ENCODE measurements around the gene ZP2.
"Not testable (repeated sequence)": the region's sequence is repeated elsewhere in the genome, so short reads cannot be mapped to it uniquely, and the experiment has no call there.

Gene ZP2

GRCh38 chr16:21217121-21217520 is 5.7 kb upstream of the ZP2 start:
- DNase-seq (ENCODE audit: low read depth in 2 of 2), result no peak

DNA sequence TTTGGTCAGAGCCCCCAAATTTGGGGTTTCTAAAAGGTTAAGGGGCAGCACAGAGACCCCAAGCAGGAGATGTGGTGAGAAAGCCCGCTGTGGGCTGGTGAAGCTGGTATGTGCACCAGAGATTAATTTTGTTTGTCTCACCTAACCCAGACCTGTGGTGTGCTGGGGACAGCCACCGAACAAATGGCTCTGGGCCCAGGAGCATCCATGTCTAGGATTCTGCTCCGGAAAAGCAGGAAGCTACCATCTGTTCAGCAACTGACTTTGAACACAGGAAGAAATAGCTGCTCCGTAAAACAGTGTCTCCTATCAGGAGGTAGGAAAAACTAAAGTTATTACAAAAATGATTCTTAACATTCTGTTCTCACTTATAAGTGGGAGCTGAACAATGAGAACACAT is 2.7 kb upstream of the ZP2 start:
- DNase-seq (ENCODE audit: low read depth in 2 of 2), result no peak

DNA sequence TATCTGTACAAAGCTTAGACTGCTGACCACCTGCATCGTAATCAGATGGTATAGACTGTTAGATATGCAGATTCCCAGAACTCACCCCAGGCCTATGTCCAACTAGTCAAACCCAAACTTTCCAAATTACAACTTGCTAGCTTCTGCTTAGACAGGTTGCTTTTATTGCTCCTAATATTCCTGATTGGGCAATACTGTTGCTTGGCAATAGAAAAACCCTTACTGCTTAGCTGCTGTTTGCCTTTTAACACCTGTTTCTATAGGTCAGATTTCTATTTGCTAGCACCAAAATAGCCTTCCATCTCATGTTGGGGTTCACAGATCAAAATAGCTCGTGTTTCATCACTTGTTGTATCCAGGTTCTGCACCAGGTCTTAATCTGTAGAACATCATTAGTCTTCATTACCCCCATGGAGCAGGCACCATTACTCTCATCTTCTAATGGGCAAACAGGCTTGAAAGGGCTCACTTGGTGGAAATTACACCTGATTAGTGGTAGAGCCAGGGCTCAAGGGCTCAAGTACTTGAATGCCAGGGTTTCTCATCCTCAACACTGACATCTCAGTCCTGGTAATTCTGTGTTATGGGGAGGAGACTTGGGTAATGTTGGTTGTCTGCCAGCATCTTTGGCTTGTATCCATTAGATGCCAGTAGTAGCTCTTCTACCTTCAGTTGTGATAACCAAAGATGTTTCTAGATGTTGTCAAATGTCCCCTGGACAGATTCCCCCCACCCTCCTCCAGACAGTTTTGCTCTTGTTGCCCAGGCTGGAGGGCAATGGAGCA is 2.7 kb downstream of the ZP2 start:
- DNase-seq (ENCODE audit: low read depth in 2 of 2), result no peak

DNA sequence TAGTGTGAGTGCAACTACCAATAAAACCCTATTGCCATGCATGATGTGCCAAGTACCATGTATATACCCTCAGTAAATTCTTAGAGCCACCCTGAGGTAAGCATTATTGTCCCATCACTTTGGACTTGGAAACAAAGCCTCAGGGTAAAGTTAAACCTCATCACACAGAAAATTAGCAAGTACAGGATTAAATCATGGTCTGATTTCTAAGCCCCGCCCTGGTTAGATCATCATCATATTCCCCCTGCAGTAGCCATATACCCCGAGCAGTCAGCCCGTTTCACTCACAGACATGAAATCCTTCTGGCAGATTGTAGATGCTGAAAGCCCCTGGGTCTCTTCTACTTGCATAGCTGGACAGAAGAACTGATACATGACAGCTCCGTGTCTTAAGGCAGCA is 4.8 kb downstream of the ZP2 start:
- no peak for DNase-seq (ENCODE audit: low read depth in 2 of 2)

- no peak for DNase-seq (ENCODE audit: low read depth in 2 of 2)
Measured at GRCh38 chr16:21205303-21205702, 6.1 kb downstream of the ZP2 start.

DNA sequence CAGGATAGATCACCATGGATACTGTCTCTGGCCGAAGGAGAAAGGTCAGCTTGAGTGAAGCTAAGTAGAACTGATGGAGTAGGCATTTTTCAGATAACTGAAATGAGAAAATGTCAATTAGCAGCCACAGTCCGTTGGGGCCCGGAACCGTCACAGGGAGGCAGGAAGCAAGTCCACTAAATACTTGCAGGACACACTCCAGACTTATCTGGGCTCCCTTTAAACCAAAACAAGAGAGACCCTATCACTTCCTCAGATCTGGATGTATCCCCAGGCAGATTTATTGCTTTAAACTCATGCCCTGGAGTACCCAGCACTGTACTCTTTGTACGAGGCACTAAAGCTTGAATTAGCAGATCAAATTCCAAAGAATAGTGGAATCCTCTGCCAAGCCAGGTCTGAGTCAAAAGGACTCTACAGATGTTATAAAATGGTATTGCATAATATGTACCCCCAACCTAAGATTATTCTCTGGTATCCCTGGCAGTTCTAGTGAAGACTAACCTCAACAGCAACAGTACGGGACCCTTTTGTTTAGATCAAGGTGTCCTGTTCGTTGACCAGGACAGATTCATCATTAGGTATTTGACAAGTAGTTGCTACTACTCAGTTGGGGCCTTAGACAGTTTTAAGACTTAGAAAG is 8.1 kb downstream of the ZP2 start:
- DNase-seq (ENCODE audit: low read depth in 2 of 2), result no peak

DNA sequence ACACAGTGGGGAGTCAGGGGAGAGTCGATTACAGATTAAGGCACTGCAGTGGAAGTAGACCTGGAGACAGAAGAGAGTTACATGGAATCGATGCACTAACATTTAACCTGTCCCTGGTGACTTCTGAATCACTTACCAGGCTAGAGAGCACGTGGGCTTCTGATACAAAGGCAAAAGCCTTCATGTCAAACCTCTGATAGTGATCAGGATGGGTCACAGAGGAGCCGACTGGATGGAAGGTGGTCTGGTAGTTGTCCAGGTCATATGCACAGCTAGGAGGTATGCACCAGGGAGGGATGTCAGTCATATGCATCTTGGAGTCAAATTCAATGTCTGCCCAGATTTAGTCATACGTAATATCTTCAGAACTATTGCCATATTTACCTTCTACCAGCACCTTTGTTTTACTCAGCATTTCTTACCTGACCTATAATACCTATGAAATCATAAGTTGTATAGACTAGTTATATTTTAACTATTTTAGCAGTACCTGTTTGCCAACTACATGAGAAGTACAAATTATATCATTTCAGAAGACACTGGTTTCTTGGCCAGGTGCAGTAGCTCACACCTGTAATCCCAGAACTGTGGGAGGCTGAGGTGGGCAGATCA is 11.7 kb downstream of the ZP2 start:
- no peak for DNase-seq (ENCODE audit: low read depth in 2 of 2)

- no peak for DNase-seq (ENCODE audit: low read depth in 2 of 2)
Measured at GRCh38 chr16:21197621-21198020, 13.8 kb downstream of the ZP2 start.

- no peak for DNase-seq (ENCODE audit: low read depth in 2 of 2)
Measured at GRCh38 chr16:21197112-21197511, 14.3 kb downstream of the ZP2 start.

DNA sequence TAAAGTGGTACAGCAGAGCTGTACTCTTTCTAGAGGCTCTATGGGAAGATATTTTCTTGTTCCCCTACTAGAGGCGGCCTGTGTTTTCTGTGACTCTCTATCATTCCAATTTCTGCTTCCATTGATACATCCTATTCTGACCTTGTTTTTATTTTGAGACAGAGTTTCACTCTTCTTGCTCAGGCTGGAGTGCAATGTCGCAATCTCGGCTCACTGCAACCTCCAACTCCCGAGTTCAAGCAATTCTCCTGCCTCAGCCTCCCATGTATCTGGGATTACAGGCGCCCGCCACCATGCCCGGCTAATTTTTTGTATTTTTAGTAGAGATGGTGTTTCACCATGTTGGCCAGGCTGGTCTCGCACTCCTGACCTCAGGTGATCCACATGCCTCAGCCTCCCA is 16.0 kb downstream of the ZP2 start:
- DNase-seq (ENCODE audit: low read depth in 2 of 2), result not testable (repeated sequence)

DNA sequence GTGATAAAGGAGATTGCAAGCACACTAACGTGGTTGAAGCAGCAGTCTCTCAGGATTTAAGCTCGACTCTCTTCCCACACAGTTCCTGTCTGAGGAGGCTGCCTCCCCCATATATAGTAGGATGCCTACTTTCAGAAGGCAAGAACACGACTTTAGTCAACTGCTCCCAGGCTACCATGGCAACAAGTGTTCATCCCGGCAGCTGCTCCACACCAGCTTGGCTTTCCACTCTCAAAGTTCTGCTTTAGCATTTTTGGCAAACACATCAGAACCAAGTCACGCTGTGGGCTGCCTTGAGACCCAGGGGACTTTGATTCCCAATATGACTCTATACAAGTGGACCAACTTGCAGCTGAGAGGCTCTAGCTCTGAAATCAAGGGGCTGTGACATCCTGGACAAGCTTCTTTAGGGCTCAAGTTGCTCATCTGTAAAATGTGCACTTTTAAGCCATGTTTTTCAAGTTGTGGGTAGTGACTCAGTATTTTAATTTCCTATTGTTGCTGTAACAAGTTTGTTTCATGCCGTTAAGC is 16.5 kb downstream of the ZP2 start:
- no peak for DNase-seq (ENCODE audit: low read depth in 2 of 2)

- DNase-seq (ENCODE audit: low read depth in 2 of 2), result no peak
Measured at GRCh38 chr16:21192991-21193390, 18.4 kb downstream of the ZP2 start.

DNA sequence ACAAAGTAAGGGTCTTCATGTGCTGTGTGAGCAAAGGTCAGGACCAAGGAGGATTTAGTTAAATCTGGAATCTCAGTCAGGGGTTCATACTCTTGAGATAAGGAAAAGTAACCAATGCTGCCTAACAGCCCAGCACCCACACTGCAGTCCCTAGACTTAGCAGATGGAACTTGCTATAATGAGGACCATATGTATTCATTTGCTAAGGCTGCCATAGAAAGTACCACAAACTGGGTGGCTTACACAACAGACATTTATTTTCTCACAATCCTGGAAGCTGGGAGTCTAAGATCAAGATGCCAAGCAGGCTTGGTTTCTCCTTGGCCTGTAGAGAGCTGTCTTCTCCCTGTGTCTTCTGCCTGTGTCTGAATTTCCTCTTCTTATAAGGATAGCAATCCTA is 20.8 kb downstream of the ZP2 start:
- DNase-seq (ENCODE audit: low read depth in 2 of 2), result no peak

DNA sequence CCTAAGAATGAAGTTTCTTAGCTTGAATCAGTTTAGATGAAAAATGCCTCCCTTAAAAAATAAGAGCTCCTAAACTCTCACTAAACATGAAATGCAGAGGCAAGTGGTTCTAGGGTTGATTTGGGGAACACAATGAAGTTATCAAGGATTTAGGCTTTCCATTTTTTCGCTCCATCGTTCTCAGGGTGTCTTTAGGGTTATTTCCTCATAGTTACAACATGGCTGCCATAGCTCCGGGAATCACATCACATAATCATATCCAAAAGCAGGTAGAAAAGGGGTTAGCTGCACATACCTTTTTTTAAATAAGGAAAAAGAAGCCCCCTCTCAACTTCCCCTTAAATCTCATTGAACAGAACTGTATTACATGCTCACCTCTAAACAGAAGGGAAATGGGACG is 21.4 kb downstream of the ZP2 start:
- DNase-seq (ENCODE audit: low read depth in 2 of 2), result no peak

- DNase-seq (ENCODE audit: low read depth in 2 of 2), result no peak
Measured at GRCh38 chr16:21189311-21189710, 22.1 kb downstream of the ZP2 start.

- DNase-seq (ENCODE audit: low read depth in 2 of 2), result no peak
Measured at GRCh38 chr16:21186326-21186691, 25.1 kb downstream of the ZP2 start.

- DNase-seq (ENCODE audit: low read depth in 2 of 2), result no peak
Measured at GRCh38 chr16:21185659-21186325, 25.6 kb downstream of the ZP2 start.

DNA sequence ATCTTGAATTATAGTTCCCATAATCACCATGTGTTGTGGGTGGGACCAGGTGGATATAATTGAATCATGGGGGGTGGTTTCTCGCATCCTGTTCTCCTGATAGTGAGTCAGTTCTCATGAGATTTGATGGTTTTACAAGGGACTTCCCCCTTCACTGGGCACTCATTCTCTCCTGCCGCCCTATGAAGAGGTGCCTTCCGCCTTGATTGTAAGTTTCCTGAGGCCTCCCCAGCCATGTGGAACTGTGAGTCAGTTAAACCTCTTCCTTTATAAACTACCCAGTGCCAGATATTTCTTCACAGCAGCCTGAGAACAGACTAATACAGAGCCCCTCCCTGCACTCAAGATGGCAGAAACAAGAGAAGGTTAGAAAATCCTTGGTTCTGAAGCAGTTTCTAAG is 26.5 kb downstream of the ZP2 start:
- DNase-seq (ENCODE audit: low read depth in 2 of 2), result no peak

GRCh38 chr16:21183995-21184394 is 27.4 kb downstream of the ZP2 start:
- no peak for DNase-seq (ENCODE audit: low read depth in 2 of 2)

DNA sequence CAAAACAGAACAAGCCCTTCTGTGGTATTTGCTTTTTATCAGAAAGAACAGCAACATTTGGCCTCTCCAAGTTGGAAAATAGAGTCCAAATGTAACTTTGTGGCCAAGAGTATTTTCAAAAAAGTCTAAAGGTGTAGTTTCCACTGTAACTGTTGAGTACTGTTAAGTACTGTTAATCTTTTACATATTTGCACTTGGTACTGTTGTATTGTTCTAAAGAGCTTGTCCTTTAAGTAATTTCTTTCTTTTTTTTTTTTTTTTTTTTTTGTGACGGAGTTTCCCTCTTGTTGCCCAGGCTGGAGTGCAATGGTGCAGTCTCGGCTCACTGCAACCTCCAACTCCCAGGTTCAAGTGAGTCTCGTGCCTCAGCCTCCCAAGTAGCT is 31.4 kb downstream of the ZP2 start:
- DNase-seq (ENCODE audit: low read depth in 2 of 2), result no peak

- DNase-seq (ENCODE audit: low read depth in 2 of 2), result no peak
Measured at GRCh38 chr16:21179126-21179982, 32.0 kb downstream of the ZP2 start.

DNA sequence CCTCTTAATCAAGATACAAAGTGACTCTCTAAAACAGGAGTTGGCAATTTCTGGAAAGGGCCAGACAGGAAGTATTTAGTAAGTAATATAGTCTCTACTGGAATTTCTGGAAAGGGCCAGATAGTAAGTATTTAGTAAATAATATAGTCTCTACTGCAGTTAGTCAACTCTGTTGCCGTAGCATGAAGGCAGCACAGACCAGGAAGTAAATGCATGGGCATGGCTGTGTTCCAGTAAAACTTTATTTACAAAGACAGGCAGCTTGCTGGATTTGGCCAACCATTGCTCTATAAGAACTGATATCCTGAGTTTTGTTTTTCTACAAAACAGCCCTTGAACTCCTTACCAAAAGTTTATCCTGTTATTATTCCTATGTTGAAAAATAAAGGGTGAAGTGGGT is 36.0 kb downstream of the ZP2 start:
- DNase-seq (ENCODE audit: low read depth in 2 of 2), result no peak
